Keratinocyte (primary cell): ENCODE data around the gene GPR153. TPM values are rescaled to one million over a fixed set of nuclear protein-coding genes. Genes with fewer than 3 reads are reported as not detected.

Experiments
- DNase-seq: peaks from one replicate; pipeline ENCODE4 v3.0.0-alpha.2; 2011; ENCODE audit warnings: low read depth, missing footprints, low spot score
- FAIRE-seq: peaks from 2 replicates; lab custom pipeline; 2011; peaks lifted over from hg19 to GRCh38; lab: Jason Lieb, UNC
- H2AFZ ChIP-seq: 2 replicates; pipeline ENCODE4 v1.6.0; 2012; ENCODE audit warnings: low read length, control low read depth, inconsistent platforms; ENCODE audit not compliant: control insufficient read depth
- H3K27ac ChIP-seq: 2 replicates; pipeline ENCODE4 v1.5.1; 2011; ENCODE audit warnings: low read length; ENCODE audit not compliant: control insufficient read depth, insufficient read depth
- H3K27me3 ChIP-seq: 3 replicates; pipeline ENCODE4 v1.6.0; 2011; ENCODE audit warnings: low read length; ENCODE audit not compliant: control insufficient read depth, insufficient read depth; ENCODE audit errors: extremely low read depth
- H3K36me3 ChIP-seq, 2 experiments: 2 replicates in 1 of 2; 3 replicates in 1 of 2; pipeline ENCODE4 v1.5.1; 2011; ENCODE audit warnings: low read length in 2 of 2, mild to moderate bottlenecking in 1 of 2; ENCODE audit not compliant: control insufficient read depth in 2 of 2, insufficient read depth in 2 of 2; ENCODE audit errors: extremely low read depth in 1 of 2
- H3K4me1 ChIP-seq: 3 replicates; pipeline ENCODE4 v1.5.1; 2011; ENCODE audit warnings: low read length; ENCODE audit not compliant: control insufficient read depth, insufficient read depth; ENCODE audit errors: extremely low read depth
- H3K4me2 ChIP-seq: 3 replicates; pipeline ENCODE4 v1.6.0; 2011; ENCODE audit warnings: low read depth, low read length; ENCODE audit not compliant: control insufficient read depth, insufficient read depth; ENCODE audit errors: extremely low read depth
- H3K4me3 ChIP-seq, 3 experiments: fragments of 200-600 bp in 1 of 3; sonication (generic) in 1 of 3; 2 replicates in 2 of 3; 3 replicates in 1 of 3; pipeline ENCODE4 v1.5.1; 2011 to 2016; ENCODE audit warnings: low read length in 3 of 3, mild to moderate bottlenecking in 3 of 3, control low read depth in 2 of 3, inconsistent platforms in 1 of 3, low read depth in 1 of 3, mixed read lengths in 1 of 3, mixed run types in 1 of 3, moderate library complexity in 1 of 3; ENCODE audit not compliant: control insufficient read depth in 2 of 3, insufficient read depth in 2 of 3; ENCODE audit errors: extremely low read depth in 1 of 3
- H3K79me2 ChIP-seq: 2 replicates; pipeline ENCODE4 v1.6.0; 2012; ENCODE audit warnings: low read length; ENCODE audit not compliant: control insufficient read depth, insufficient read depth
- H3K9ac ChIP-seq: 3 replicates; pipeline ENCODE4 v1.6.0; 2011; ENCODE audit warnings: low read length; ENCODE audit not compliant: control insufficient read depth, insufficient read depth; ENCODE audit errors: extremely low read depth
- H3K9me1 ChIP-seq: 3 replicates; pipeline ENCODE4 v1.6.0; 2011; ENCODE audit warnings: low read length; ENCODE audit not compliant: control insufficient read depth, insufficient read depth; ENCODE audit errors: extremely low read depth
- H3K9me3 ChIP-seq: 2 replicates; pipeline ENCODE4 v1.5.1; 2012; ENCODE audit warnings: low read depth, low read length; ENCODE audit not compliant: control insufficient read depth
- H4K20me1 ChIP-seq: 3 replicates; pipeline ENCODE4 v1.6.0; 2011; ENCODE audit warnings: low read length; ENCODE audit not compliant: control insufficient read depth, insufficient read depth; ENCODE audit errors: extremely low read depth
- CTCF ChIP-seq, 3 experiments: IDR thresholded peaks in 1 of 3; conservative IDR thresholded peaks in 1 of 3; optimal IDR thresholded peaks in 1 of 3; 2 replicates in 2 of 3; 3 replicates in 1 of 3; pipeline versions ENCODE3 to v1.5.1; 2011; ENCODE audit warnings: low read length in 3 of 3, mild to moderate bottlenecking in 3 of 3, moderate library complexity in 2 of 3, control low read depth in 1 of 3, inconsistent platforms in 1 of 3; ENCODE audit not compliant: insufficient read depth in 2 of 3; ENCODE audit errors: extremely low read depth in 1 of 3
- EZH2 ChIP-seq: IDR thresholded peaks from one replicate; pipeline ENCODE4 v1.6.1; 2012; ENCODE audit warnings: inconsistent platforms, mild to moderate bottlenecking, low read length, moderate library complexity
- dilution Hi-C: fragments of 300-500 bp; cut with MboI; formaldehyde crosslinking; loops from one replicate; pipeline ENCODE4 v1.7.0; 2020; ENCODE audit warnings: low sequenced_read_pairs; ENCODE audit not compliant: extremely low pct_ligation_motif_present
- polyA plus RNA-seq, 5 experiments: library from polyadenylated mRNA; depleted of rRNA in 3 of 5; stranded (reverse) in 3 of 5; stranded (forward) in 1 of 5; unstranded in 1 of 5; fragments of >200 nt; gene quantifications; 1 replicate in 1 of 5; 2 replicates in 3 of 5; 3 replicates in 1 of 5; pipeline versions ENCODE4 v1.2.1 to v1.2.3, GENCODE V29; 2011 to 2012; ENCODE audit warnings: missing spikeins in 2 of 5, low read depth in 1 of 5, low replicate concordance in 1 of 5

Gene GPR153
- polyA plus RNA-seq, 1 donor (not counting 4 experiments of a cell fraction or from before 2014, with no cell fraction given), result 7.2 TPM

DNA sequence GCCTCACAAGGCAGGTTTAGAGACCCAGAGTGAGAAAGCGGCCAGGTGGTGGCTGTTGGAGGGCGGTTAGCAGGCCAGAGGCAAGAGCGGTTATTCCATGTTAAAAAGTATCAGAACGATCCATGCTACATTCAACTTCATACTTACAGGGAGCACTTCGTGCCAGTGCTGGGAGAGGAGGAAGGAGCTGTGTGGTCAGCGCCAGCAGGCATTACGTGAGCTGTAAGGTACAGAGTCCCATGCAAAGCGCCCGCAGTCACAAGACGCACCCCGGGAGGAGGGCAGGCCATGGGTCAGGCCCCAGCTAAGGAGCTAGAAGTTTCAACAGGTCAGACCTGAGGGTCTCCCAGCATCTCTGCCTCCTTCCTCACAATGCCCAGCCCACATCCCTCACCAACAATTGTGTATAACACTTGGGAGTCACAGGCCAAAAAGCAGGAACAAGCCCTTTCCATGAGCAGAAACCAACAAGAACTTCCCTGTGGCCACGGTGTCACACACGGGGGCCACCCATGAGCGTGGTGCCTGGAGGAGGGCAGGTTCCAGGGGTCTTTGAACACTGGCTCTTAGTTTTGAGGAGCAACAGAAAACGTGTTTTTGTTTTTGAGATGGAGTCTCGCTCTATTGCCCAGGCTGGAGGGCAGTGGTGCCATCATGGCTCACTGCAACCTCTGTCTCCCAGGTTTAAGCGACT lies 21.8 kb upstream of the GPR153 start:
- Histone ChIP-seq H3K9me3 (no peaks in the 10 kb centered on the region), H4K20me1 (peaks cover 5% of the 10 kb centered on the region), H3K4me2 (no peak overlapping the region), H3K27ac (no peak overlapping the region), H2AFZ (no peak overlapping the region), H3K27me3 (no peaks in the 10 kb centered on the region), H3K4me1 (no peaks in the 10 kb centered on the region), H3K36me3 (peaks cover 6 to 14% of the 10 kb centered on the region in 2 experiments), H3K79me2 (no peaks in the 10 kb centered on the region), H3K4me3 (no peak overlapping the region), H3K9ac (no peak overlapping the region), H3K9me1 (no peaks in the 10 kb centered on the region)
- no peak for DNase-seq
- dilution Hi-C loops, result no loop called here
- FAIRE-seq, result no peak
- no peak for TF ChIP-seq CTCF (optimal IDR thresholded peaks at IDR 0.05 in 1 of 3, IDR thresholded peaks at IDR 0.05 in 1 of 3, conservative IDR thresholded peaks at IDR 0.05 in 1 of 3; ENCODE audit: extremely low read depth in 1 of 3, insufficient read depth in 2 of 3, low read length in 3 of 3)
- no peak for TF ChIP-seq EZH2

GRCh38 chr1:6281511-6282402 lies 20.9 kb upstream of the GPR153 start:
- Histone ChIP-seq H3K27me3 (no peaks in the 10 kb centered on the region), H3K9me1 (no peaks in the 10 kb centered on the region), H2AFZ (no peak overlapping the region), H3K79me2 (no peaks in the 10 kb centered on the region), H3K27ac (no peak overlapping the region), H3K4me1 (peaks cover under 1% of the 10 kb centered on the region), H3K9ac (no peak overlapping the region), H3K9me3 (no peaks in the 10 kb centered on the region), H3K4me2 (no peak overlapping the region), H3K4me3 (no peak overlapping the region), H3K36me3 (peaks cover 6 to 9% of the 10 kb centered on the region in 2 experiments), H4K20me1 (peaks cover 5% of the 10 kb centered on the region)
- dilution Hi-C loops, result no loop called here
- DNase-seq, result no peak
- no peak for FAIRE-seq
- TF ChIP-seq EZH2, result no peak
- no peak for TF ChIP-seq CTCF (optimal IDR thresholded peaks at IDR 0.05 in 1 of 3, IDR thresholded peaks at IDR 0.05 in 1 of 3, conservative IDR thresholded peaks at IDR 0.05 in 1 of 3; ENCODE audit: extremely low read depth in 1 of 3, insufficient read depth in 2 of 3, low read length in 3 of 3)
